Astrocyte (in vitro differentiated cells and primary cell): ENCODE data around the gene HES1. TPM values are rescaled to one million over a fixed set of nuclear protein-coding genes. Genes with fewer than 3 reads are reported as not detected.

Experiments used
- DNase-seq: peaks from one replicate; pipeline ENCODE4 v3.0.0-alpha.2; 2010; ENCODE audit warnings: low read depth
- FAIRE-seq: peaks from 2 replicates; lab custom pipeline; 2011; peaks lifted over from hg19 to GRCh38; lab: Jason Lieb, UNC
- H2AFZ ChIP-seq: 2 replicates; pipeline ENCODE4 v1.6.0; 2012; ENCODE audit warnings: low read depth, low read length, inconsistent platforms
- H3K27ac ChIP-seq: 2 replicates; pipeline ENCODE4 v1.5.1; 2011; ENCODE audit warnings: low read depth, low read length, inconsistent platforms
- H3K27me3 ChIP-seq: 2 replicates; pipeline ENCODE4 v1.6.0; 2011; ENCODE audit warnings: low read length, inconsistent platforms; ENCODE audit not compliant: insufficient read depth
- H3K36me3 ChIP-seq: 2 replicates; pipeline ENCODE4 v1.5.1; 2011; ENCODE audit warnings: low read length, inconsistent platforms; ENCODE audit not compliant: insufficient read depth
- H3K4me1 ChIP-seq: 2 replicates; pipeline ENCODE4 v1.5.1; 2011; ENCODE audit warnings: low read length, inconsistent platforms; ENCODE audit not compliant: insufficient read depth
- H3K4me2 ChIP-seq: 2 replicates; pipeline ENCODE4 v1.6.0; 2012; ENCODE audit warnings: low read length, inconsistent platforms
- H3K4me3 ChIP-seq: 2 replicates; pipeline ENCODE4 v1.5.1; 2011; ENCODE audit warnings: low read depth, mild to moderate bottlenecking, low read length, inconsistent platforms; ENCODE audit not compliant: insufficient read depth
- H3K79me2 ChIP-seq: 2 replicates; pipeline ENCODE4 v1.6.0; 2012; ENCODE audit warnings: mild to moderate bottlenecking, low read length, inconsistent platforms; ENCODE audit not compliant: insufficient read depth
- H3K9ac ChIP-seq: 2 replicates; pipeline ENCODE4 v1.6.0; 2012; ENCODE audit warnings: mild to moderate bottlenecking, low read length, inconsistent platforms
- H3K9me3 ChIP-seq: 2 replicates; pipeline ENCODE4 v1.5.1; 2012; ENCODE audit warnings: low read depth, mild to moderate bottlenecking, low read length, inconsistent platforms; ENCODE audit not compliant: insufficient read depth
- H4K20me1 ChIP-seq: 2 replicates; pipeline ENCODE4 v1.6.0; 2012; ENCODE audit warnings: low read length, inconsistent platforms; ENCODE audit not compliant: insufficient read depth
- H3K27ac Mint-ChIP-seq: one replicate; pipeline ENCODE4 v1.8.0; 2021; ENCODE audit warnings: mild to moderate bottlenecking, mixed read lengths; ENCODE audit not compliant: unreplicated experiment
- H3K27me3 Mint-ChIP-seq: one replicate; pipeline ENCODE4 v1.8.0; 2021; ENCODE audit warnings: low read depth, mixed read lengths; ENCODE audit not compliant: unreplicated experiment
- H3K36me3 Mint-ChIP-seq: one replicate; pipeline ENCODE4 v1.8.0; 2021; ENCODE audit warnings: low read depth, mixed read lengths; ENCODE audit not compliant: unreplicated experiment
- H3K4me1 Mint-ChIP-seq: one replicate; pipeline ENCODE4 v1.8.0; 2021; ENCODE audit warnings: low read depth, mixed read lengths; ENCODE audit not compliant: unreplicated experiment
- H3K4me3 Mint-ChIP-seq: one replicate; pipeline ENCODE4 v1.8.0; 2021; ENCODE audit warnings: mild to moderate bottlenecking, moderate library complexity, mixed read lengths; ENCODE audit not compliant: unreplicated experiment
- H3K9me3 Mint-ChIP-seq: one replicate; pipeline ENCODE4 v1.8.0; 2021; ENCODE audit warnings: mild to moderate bottlenecking, mixed read lengths; ENCODE audit not compliant: unreplicated experiment
- CTCF ChIP-seq: IDR thresholded peaks from 2 replicates; pipeline ENCODE4 v1.5.1; 2011; ENCODE audit warnings: low read depth, mild to moderate bottlenecking, inconsistent platforms, low read length, moderate library complexity; ENCODE audit not compliant: insufficient read depth
- EZH2 ChIP-seq: IDR thresholded peaks from 2 replicates; pipeline ENCODE4 v1.6.1; 2012; ENCODE audit warnings: mild to moderate bottlenecking, low read length, inconsistent platforms; ENCODE audit not compliant: insufficient read depth
- total RNA-seq: library from RNA; stranded (reverse); gene quantifications from 2 replicates; pipeline ENCODE4 v1.2.1, GENCODE V29; 2021

Gene HES1
- total RNA-seq, 1 donor from 2014 or later: 46.5 TPM

DNA sequence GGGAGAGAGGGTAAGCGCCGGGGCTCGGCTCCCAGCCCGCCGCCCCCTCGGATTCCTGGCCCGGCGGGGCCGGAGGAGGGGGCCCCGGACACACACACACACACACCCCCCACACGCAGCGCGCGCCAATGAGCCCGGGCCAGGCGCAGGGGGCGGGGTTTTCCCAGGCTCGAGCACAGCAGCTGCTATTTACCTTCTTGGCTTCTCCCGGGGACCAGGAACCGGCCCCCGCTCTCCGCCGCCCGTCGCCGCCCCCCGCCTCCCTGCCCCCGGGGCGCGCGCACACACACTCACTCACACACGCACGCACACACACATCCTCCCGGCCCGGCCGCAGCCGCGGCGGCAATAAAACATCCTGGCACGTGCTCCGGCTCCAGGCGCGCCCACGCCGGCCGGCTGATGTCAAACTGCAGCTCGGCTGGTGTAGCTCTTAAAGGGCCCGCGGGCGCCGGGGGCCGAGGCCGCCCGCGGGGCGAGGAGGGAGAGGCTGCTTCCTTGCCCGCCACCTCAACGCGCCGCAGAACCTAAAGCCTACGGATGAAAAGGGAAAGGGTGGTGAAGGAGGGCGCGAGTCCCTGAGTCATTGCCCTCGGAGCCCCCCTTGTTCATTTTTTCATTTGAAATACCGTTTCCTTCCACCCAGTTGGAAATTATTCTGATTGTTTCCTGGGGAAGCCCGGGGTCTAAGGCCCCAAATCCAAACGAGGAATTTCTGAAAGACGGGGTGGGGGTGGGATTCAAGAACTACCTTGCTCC lies 1.0 kb upstream of the HES1 start:
- FAIRE-seq (no peak), DNase-seq (peak; percentile 96)
- H3K79me2 ChIP-seq: peaks cover 21% of the 10 kb centered on the region
- no peaks in the 10 kb centered on the region for H3K36me3 ChIP-seq
- Mint-ChIP-seq H3K27me3 (peaks cover 23% of the 10 kb centered on the region), H3K4me1 (peaks cover 41% of the 10 kb centered on the region), H3K36me3 (peaks cover 6% of the 10 kb centered on the region), H3K9me3 (no peaks in the 10 kb centered on the region), H3K4me3 (peak overlapping the region; percentile 57), H3K27ac (peak overlapping the region; percentile 89)
- H4K20me1 ChIP-seq: peaks cover 11% of the 10 kb centered on the region
- H3K4me1 ChIP-seq: peaks cover 53% of the 10 kb centered on the region
- peak overlapping the region; percentile 93 for H3K27ac ChIP-seq
- H2AFZ ChIP-seq: peak overlapping the region; percentile 45
- H3K9me3 ChIP-seq: no peaks in the 10 kb centered on the region
- H3K27me3 ChIP-seq: peaks cover 23% of the 10 kb centered on the region
- TF ChIP-seq EZH2 (no peak), CTCF (no peak)
- H3K9ac ChIP-seq: peak overlapping the region; percentile 90
- H3K4me3 ChIP-seq: peak overlapping the region; percentile 50
- H3K4me2 ChIP-seq: peak overlapping the region; percentile 85

GRCh38 chr3:194135516-194135805 lies 487 bp upstream of the HES1 start:
- H3K36me3 Mint-ChIP-seq: peaks cover 6% of the 10 kb centered on the region
- peaks cover 18% of the 10 kb centered on the region for H3K27me3 Mint-ChIP-seq
- peaks cover 52% of the 10 kb centered on the region for H3K4me1 ChIP-seq
- H3K4me3 Mint-ChIP-seq: peak overlapping the region; percentile 96
- peak overlapping the region; percentile 90 for H3K9ac ChIP-seq
- no peaks in the 10 kb centered on the region for H3K36me3 ChIP-seq
- H3K4me3 ChIP-seq: peak overlapping the region; percentile 50
- TF ChIP-seq CTCF (no peak), EZH2 (no peak)
- FAIRE-seq (no peak), DNase-seq (no peak)
- H3K9me3 ChIP-seq: no peaks in the 10 kb centered on the region
- peaks cover 40% of the 10 kb centered on the region for H3K4me1 Mint-ChIP-seq
- H3K79me2 ChIP-seq: peaks cover 21% of the 10 kb centered on the region
- peaks cover 18% of the 10 kb centered on the region for H3K27me3 ChIP-seq
- H4K20me1 ChIP-seq: peaks cover 11% of the 10 kb centered on the region
- peak overlapping the region; percentile 45 for H2AFZ ChIP-seq
- peak overlapping the region; percentile 85 for H3K4me2 ChIP-seq
- no peaks in the 10 kb centered on the region for H3K9me3 Mint-ChIP-seq
- peak overlapping the region; percentile 89 for H3K27ac Mint-ChIP-seq
- peak overlapping the region; percentile 93 for H3K27ac ChIP-seq

- Histone ChIP-seq H3K4me3 (peak overlapping the region; percentile 93), H3K9me3 (no peaks in the 10 kb centered on the region), H3K27ac (peak overlapping the region; percentile 96), H2AFZ (no peak overlapping the region), H3K4me2 (peak overlapping the region; percentile 87), H3K36me3 (no peaks in the 10 kb centered on the region), H3K9ac (peak overlapping the region; percentile 99), H3K27me3 (peaks cover 9% of the 10 kb centered on the region), H3K79me2 (peaks cover 21% of the 10 kb centered on the region), H4K20me1 (peaks cover 11% of the 10 kb centered on the region), H3K4me1 (peaks cover 48% of the 10 kb centered on the region)
- no peaks in the 10 kb centered on the region for H3K9me3 Mint-ChIP-seq
- peaks cover 31% of the 10 kb centered on the region for H3K4me1 Mint-ChIP-seq
- DNase-seq (no peak), FAIRE-seq (no peak)
- H3K36me3 Mint-ChIP-seq: peaks cover 6% of the 10 kb centered on the region
- H3K27me3 Mint-ChIP-seq: peaks cover 7% of the 10 kb centered on the region
- peak overlapping the region; percentile 96 for H3K4me3 Mint-ChIP-seq
- no peak for TF ChIP-seq EZH2
- no peak for TF ChIP-seq CTCF
- H3K27ac Mint-ChIP-seq: peak overlapping the region; percentile 96
Observed at GRCh38 chr3:194136519-194137007, 615 bp downstream of the HES1 start.
